Measurements from ENCODE around the gene IFNAR1.

GRCh38 chr21:33390479-33390878, 65.7 kb downstream of the IFNAR1 start:
- TF ChIP-seq, protein P1, sequence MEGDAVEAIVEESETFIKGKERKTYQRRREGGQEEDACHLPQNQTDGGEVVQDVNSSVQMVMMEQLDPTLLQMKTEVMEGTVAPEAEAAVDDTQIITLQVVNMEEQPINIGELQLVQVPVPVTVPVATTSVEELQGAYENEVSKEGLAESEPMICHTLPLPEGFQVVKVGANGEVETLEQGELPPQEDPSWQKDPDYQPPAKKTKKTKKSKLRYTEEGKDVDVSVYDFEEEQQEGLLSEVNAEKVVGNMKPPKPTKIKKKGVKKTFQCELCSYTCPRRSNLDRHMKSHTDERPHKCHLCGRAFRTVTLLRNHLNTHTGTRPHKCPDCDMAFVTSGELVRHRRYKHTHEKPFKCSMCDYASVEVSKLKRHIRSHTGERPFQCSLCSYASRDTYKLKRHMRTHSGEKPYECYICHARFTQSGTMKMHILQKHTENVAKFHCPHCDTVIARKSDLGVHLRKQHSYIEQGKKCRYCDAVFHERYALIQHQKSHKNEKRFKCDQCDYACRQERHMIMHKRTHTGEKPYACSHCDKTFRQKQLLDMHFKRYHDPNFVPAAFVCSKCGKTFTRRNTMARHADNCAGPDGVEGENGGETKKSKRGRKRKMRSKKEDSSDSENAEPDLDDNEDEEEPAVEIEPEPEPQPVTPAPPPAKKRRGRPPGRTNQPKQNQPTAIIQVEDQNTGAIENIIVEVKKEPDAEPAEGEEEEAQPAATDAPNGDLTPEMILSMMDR (IDR thresholded peaks at IDR 0.05): no peak
- TF ChIP-seq POLR2A (IDR thresholded peaks at IDR 0.05): no peak
- TF ChIP-seq POLR2AphosphoS5 (IDR thresholded peaks at IDR 0.05): no peak

Data from breast epithelium (tissue), 3 donors.